ENCODE measurements around the gene PM20D2.

Gene PM20D2

DNA sequence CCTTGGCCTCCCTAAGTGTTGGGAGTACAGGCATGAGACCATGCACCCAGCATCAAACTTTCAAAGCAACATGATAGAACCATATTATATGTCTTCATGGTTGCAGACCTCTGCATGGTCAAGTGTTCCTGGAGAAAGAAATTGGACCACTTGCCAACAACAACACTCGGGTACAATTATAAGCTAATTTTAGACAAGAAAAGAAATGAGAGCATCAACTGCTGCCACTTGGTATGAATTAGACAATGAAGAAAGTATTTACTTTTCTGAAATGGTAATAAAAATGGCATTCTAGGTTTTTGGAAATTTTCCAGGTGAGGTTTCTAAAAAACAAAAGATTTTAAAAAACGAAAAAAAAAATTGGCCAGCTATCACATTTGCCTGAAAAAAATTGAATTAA, 7.7 kb upstream of the PM20D2 start:
- Histone ChIP-seq H3F3A (ENCODE audit: insufficient read depth, low read length) (no peaks in the 10 kb centered on the region), H3K79me2 (ENCODE audit: insufficient read depth, low read length) (no peaks in the 10 kb centered on the region), H3K9ac (ENCODE audit: low read length) (no peak overlapping the region), H3K27me3 (ENCODE audit: insufficient read depth, low read length) (no peaks in the 10 kb centered on the region; the same call in 1 of the 2 replicates), H2AFZ (ENCODE audit: low read length) (no peak overlapping the region), H3K4me3 (ENCODE audit: low read depth, low read length, poor library complexity, severe bottlenecking) (no peak overlapping the region), H3K4me2 (ENCODE audit: low read length) (no peak overlapping the region), H3K9me3 (ENCODE audit: low read length) (no peaks in the 10 kb centered on the region), H3K27ac (ENCODE audit: low read depth, low read length, poor library complexity, severe bottlenecking) (no peak overlapping the region), H3K4me1 (ENCODE audit: insufficient read depth, low read length, severe bottlenecking) (no peaks in the 10 kb centered on the region), H4K20me1 (ENCODE audit: insufficient read depth, low read length) (no peaks in the 10 kb centered on the region), H3K9me2 (ENCODE audit: low read depth, low read length) (no peaks in the 10 kb centered on the region), H3K36me3 (ENCODE audit: insufficient read depth, low read length) (no peaks in the 10 kb centered on the region)
- TF ChIP-seq, protein P1, sequence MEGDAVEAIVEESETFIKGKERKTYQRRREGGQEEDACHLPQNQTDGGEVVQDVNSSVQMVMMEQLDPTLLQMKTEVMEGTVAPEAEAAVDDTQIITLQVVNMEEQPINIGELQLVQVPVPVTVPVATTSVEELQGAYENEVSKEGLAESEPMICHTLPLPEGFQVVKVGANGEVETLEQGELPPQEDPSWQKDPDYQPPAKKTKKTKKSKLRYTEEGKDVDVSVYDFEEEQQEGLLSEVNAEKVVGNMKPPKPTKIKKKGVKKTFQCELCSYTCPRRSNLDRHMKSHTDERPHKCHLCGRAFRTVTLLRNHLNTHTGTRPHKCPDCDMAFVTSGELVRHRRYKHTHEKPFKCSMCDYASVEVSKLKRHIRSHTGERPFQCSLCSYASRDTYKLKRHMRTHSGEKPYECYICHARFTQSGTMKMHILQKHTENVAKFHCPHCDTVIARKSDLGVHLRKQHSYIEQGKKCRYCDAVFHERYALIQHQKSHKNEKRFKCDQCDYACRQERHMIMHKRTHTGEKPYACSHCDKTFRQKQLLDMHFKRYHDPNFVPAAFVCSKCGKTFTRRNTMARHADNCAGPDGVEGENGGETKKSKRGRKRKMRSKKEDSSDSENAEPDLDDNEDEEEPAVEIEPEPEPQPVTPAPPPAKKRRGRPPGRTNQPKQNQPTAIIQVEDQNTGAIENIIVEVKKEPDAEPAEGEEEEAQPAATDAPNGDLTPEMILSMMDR (IDR thresholded peaks at IDR 0.05; ENCODE audit: low read length) = no peak
- no peak for TF ChIP-seq EZH2 (IDR thresholded peaks at IDR 0.05; ENCODE audit: borderline replicate concordance, low read length)

DNA sequence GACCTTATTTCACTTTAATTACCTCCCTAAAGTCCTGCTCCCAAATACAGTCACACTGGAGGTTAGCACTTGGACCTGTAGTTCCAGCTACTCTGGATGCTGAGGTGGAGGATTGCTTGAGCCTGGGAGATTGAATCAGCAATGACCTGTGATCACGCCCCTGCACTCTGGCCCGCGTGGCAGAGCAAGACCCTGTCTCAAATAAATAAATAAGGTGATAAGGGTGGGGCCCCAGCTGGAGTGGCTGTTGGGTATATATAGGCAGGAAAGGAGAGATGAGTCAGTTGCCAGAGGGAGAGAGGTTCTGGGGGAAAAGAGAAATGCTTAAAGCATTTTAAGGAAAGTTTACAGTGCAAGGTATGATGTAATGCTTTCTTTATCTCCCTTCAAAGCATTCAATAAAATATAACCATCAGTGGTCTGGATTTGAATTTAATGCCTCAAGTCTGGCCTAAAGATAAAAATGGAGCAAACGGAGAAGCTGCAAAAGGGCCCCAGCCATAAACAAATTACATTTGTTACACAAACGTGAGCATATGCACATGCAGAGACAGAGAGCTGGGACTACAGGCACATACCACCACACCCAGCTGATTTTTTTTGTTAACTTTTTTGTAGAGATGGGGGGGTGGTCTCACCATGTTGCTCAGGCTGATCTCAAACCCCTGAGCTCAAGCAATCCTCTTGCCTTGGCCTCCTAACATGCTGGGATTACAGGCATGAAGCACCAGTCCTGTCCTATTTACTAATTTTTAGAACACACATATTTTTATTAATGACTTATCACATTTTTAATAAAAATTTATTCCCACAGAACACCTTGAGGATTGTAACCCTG, 6.1 kb upstream of the PM20D2 start:
- Histone ChIP-seq H3K36me3 (ENCODE audit: insufficient read depth, low read length) (no peaks in the 10 kb centered on the region), H2AFZ (ENCODE audit: low read length) (no peak overlapping the region), H3K9me3 (ENCODE audit: low read length) (no peaks in the 10 kb centered on the region), H3K4me2 (ENCODE audit: low read length) (no peak overlapping the region), H3K4me1 (ENCODE audit: insufficient read depth, low read length, severe bottlenecking) (peaks cover 7% of the 10 kb centered on the region), H3K27ac (ENCODE audit: low read depth, low read length, poor library complexity, severe bottlenecking) (no peak overlapping the region), H3K9ac (ENCODE audit: low read length) (no peak overlapping the region), H3K79me2 (ENCODE audit: insufficient read depth, low read length) (no peaks in the 10 kb centered on the region), H3K27me3 (ENCODE audit: insufficient read depth, low read length) (no peaks in the 10 kb centered on the region; the same call in 1 of the 2 replicates), H3F3A (ENCODE audit: insufficient read depth, low read length) (no peaks in the 10 kb centered on the region), H4K20me1 (ENCODE audit: insufficient read depth, low read length) (no peaks in the 10 kb centered on the region), H3K9me2 (ENCODE audit: low read depth, low read length) (no peaks in the 10 kb centered on the region), H3K4me3 (ENCODE audit: low read depth, low read length, poor library complexity, severe bottlenecking) (no peak overlapping the region)
- TF ChIP-seq, protein P1 (IDR thresholded peaks at IDR 0.05; ENCODE audit: low read length) = no peak
- TF ChIP-seq EZH2 (IDR thresholded peaks at IDR 0.05; ENCODE audit: borderline replicate concordance, low read length) = no peak

DNA sequence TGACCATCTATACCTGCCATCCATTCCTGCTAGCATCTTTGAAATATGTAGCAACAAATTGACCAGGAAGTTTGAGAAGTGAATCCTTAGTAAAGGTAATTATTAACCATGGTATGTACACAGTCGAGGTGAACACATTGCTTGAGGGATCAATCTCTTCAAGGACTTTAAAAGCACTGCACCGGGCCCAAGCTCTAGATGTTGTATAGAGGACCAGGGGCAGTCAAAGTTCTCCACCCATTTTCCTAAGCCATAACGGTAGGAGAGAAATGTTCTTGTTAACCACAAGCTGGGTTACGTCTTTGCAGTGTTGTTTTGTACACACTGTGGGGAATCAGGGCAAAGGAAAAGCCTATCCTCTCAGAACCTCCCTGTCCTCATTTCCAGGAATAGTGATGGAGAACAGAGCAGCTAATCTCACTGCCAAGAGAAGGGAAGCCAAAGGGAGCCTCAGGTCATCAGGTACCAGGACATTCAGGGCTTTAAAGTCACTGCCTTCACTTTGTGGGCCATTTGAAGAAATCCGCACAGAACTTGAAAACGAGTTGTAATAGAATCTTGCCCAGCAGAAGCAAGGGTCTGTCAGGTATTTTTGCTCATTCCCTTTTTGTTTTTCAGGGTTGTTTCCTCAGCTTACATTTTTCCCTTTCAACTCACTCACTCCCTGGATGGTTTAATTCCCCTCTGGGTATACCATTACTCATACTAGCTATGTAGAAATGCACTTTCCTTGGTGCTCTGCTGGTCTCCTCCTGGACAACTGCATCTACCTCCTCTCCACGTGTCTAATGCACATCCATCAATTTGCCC, 5.3 kb upstream of the PM20D2 start:
- Histone ChIP-seq H3K27ac (ENCODE audit: low read depth, low read length, poor library complexity, severe bottlenecking) (no peak overlapping the region), H4K20me1 (ENCODE audit: insufficient read depth, low read length) (no peaks in the 10 kb centered on the region), H3K4me3 (ENCODE audit: low read depth, low read length, poor library complexity, severe bottlenecking) (no peak overlapping the region), H3K36me3 (ENCODE audit: insufficient read depth, low read length) (no peaks in the 10 kb centered on the region), H3K9me3 (ENCODE audit: low read length) (no peaks in the 10 kb centered on the region), H3K9me2 (ENCODE audit: low read depth, low read length) (no peaks in the 10 kb centered on the region), H3K9ac (ENCODE audit: low read length) (no peak overlapping the region), H3K4me1 (ENCODE audit: insufficient read depth, low read length, severe bottlenecking) (peaks cover 15% of the 10 kb centered on the region), H3K4me2 (ENCODE audit: low read length) (no peak overlapping the region), H3K27me3 (ENCODE audit: insufficient read depth, low read length) (no peaks in the 10 kb centered on the region), H2AFZ (ENCODE audit: low read length) (no peak overlapping the region), H3F3A (ENCODE audit: insufficient read depth, low read length) (no peaks in the 10 kb centered on the region), H3K79me2 (ENCODE audit: insufficient read depth, low read length) (no peaks in the 10 kb centered on the region)
- no peak for TF ChIP-seq EZH2 (IDR thresholded peaks at IDR 0.05; ENCODE audit: borderline replicate concordance, low read length)
- TF ChIP-seq, protein P1 (IDR thresholded peaks at IDR 0.05; ENCODE audit: low read length) = no peak

Data from OCI-LY1 (cell line).